Measurements from ENCODE around the gene CGB8. TPM values are rescaled to one million over a fixed set of nuclear protein-coding genes. Genes with fewer than 3 reads are reported as not detected.

CGB8 gene
- total and polyA plus RNA-seq, 4 donors: not detected

- TF ChIP-seq ZBTB33 (IDR thresholded peaks at IDR 0.05): no peak
These were observed 16.1 kb upstream of the CGB8 start, which contains the start of gene NTF4 (continued) for GRCh38 chr19:49064768-49065611.

- no peak for DNase-seq (ENCODE audit: low spot score)
- no peaks in the 10 kb centered on the region for H3K36me3 ChIP-seq (ENCODE audit: control insufficient read depth in 4 of 4, insufficient read depth in 3 of 4, low read depth in 1 of 4, low read length in 3 of 4)
- no peaks in the 10 kb centered on the region for H3K9me3 ChIP-seq (ENCODE audit: control insufficient read depth in 4 of 4, low read length in 3 of 4)
- no peak overlapping the region for H3K4me3 ChIP-seq (ENCODE audit: low read depth in 1 of 3, low read length in 3 of 3)
- H3K9ac ChIP-seq (ENCODE audit: low read depth in 1 of 2, low read length in 2 of 2): no peak overlapping the region
- H3K27me3 ChIP-seq (ENCODE audit: control insufficient read depth in 4 of 4, insufficient read depth in 4 of 4, low read length in 3 of 4): no peaks in the 10 kb centered on the region
- WGBS: 55% methylated on average over 10 of the region's 10 CpGs
- H3K27ac ChIP-seq (ENCODE audit: low read depth in 1 of 2, low read length in 2 of 2): no peak overlapping the region
- no peaks in the 10 kb centered on the region for H3K4me1 ChIP-seq (ENCODE audit: control insufficient read depth in 4 of 4, insufficient read depth in 4 of 4, low read length in 3 of 4)
- TF ChIP-seq CTCF (IDR thresholded peaks at IDR 0.05; ENCODE audit: low read depth, low read length, missing input control) (no peak), FOXA1 (IDR thresholded peaks at IDR 0.05) (no peak), EGR1 (IDR thresholded peaks at IDR 0.05; ENCODE audit: low read depth in 2 of 2) (no peak), FOXA2 (IDR thresholded peaks at IDR 0.05) (no peak), HNF4G (IDR thresholded peaks at IDR 0.05) (no peak), REST (IDR thresholded peaks at IDR 0.05) (no peak), SP1 (IDR thresholded peaks at IDR 0.05) (no peak), RXRA (IDR thresholded peaks at IDR 0.05) (no peak), RAD21 (IDR thresholded peaks at IDR 0.05) (no peak), YY1 (IDR thresholded peaks at IDR 0.05) (no peak), GABPA (IDR thresholded peaks at IDR 0.05 in 1 of 2, conservative IDR thresholded peaks at IDR 0.05 in 1 of 2) (no peak), ZBTB33 (IDR thresholded peaks at IDR 0.05) (no peak), TAF1 (conservative IDR thresholded peaks at IDR 0.05) (no peak), ATF3 (IDR thresholded peaks at IDR 0.05) (no peak), HNF4A (conservative IDR thresholded peaks at IDR 0.05) (no peak)
These were observed 15.2 kb upstream of the CGB8 start for GRCh38 chr19:49064029-49064629.

Data from liver (tissue), 9 donors.